Activated B cell treated with CpG ODN at 0.5 μM for 24 hours (primary cell): Measurements from ENCODE around the gene ROM1. TPM values are rescaled to one million over a fixed set of nuclear protein-coding genes. Genes with fewer than 3 reads are reported as not detected.

Experiments used
- ATAC-seq: fragments of 200-7000 bp; cut with Tn5 transposase; one replicate; pipeline ENCODE4 v1.10.0; 2021; ENCODE audit warnings: low read depth, mild to moderate bottlenecking, moderate library complexity
- CTCF ChIA-PET: fragments of 350-600 bp; sonication (Branson Sonifier 250); formaldehyde crosslinking; loops from one replicate; lab custom pipeline; 2021; ENCODE audit warnings: antibody characterized with exemption; lab: Charles Lee
- POLR2A ChIA-PET: fragments of 350-600 bp; sonication (Branson Sonifier 250); formaldehyde crosslinking; loops from one replicate; lab custom pipeline; 2021; ENCODE audit warnings: antibody characterized with exemption; lab: Charles Lee
- DNase-seq: peaks from one replicate; pipeline ENCODE4 v3.0.0; 2022
- H3K27ac Mint-ChIP-seq: one replicate; pipeline ENCODE4 v1.8.0; 2020; ENCODE audit warnings: mixed read lengths
- H3K27me3 Mint-ChIP-seq: one replicate; pipeline ENCODE4 v1.8.0; 2021; ENCODE audit warnings: mixed read lengths
- H3K36me3 Mint-ChIP-seq: one replicate; pipeline ENCODE4 v1.8.0; 2021; ENCODE audit warnings: low read depth, mixed read lengths
- H3K4me1 Mint-ChIP-seq: one replicate; pipeline ENCODE4 v1.8.0; 2021; ENCODE audit warnings: mixed read lengths
- H3K4me3 Mint-ChIP-seq: one replicate; pipeline ENCODE4 v1.8.0; 2020; ENCODE audit warnings: mild to moderate bottlenecking, mixed read lengths
- H3K9me3 Mint-ChIP-seq: one replicate; pipeline ENCODE4 v1.8.0; 2020; ENCODE audit warnings: mixed read lengths
- CTCF ChIP-seq: fragments of 200-600 bp; IDR thresholded peaks from one replicate; pipeline ENCODE4 v1.8.0; 2022; ENCODE audit warnings: antibody characterized with exemption, mild to moderate bottlenecking
- intact Hi-C: fragments of 100-400 bp; cut with micrococcal nuclease; formaldehyde crosslinking; loops from one replicate; pipeline ENCODE4 v1.15.1; 2024
- total RNA-seq: library from RNA; stranded (reverse); gene quantifications from 2 replicates; pipeline ENCODE4 v1.2.3, GENCODE V29; 2022

Gene ROM1
- total RNA-seq, 1 donor from 2014 or later, result 0.89 TPM

- no peak for DNase-seq
These were observed 24.0 kb upstream of the ROM1 start for GRCh38 chr11:62588966-62589637.

GRCh38 chr11:62591448-62592145, 21.5 kb upstream of the ROM1 start, which contains the start of gene TUT1:
TSS of gene TUT1 (minus strand) at chr11:62591523. CDS start at chr11:62591485, 38 bp downstream.
- peak; percentile 85 for ATAC-seq
- Mint-ChIP-seq H3K36me3 (peaks cover 65% of the 10 kb centered on the region), H3K4me3 (peak within 1 kb of the TSS; percentile 97), H3K27ac (peak within 1 kb of the TSS; percentile 98), H3K4me1 (peaks cover 52% of the 10 kb centered on the region), H3K9me3 (no peaks in the 10 kb centered on the region), H3K27me3 (no peaks in the 10 kb centered on the region)
- no peak for TF ChIP-seq CTCF
- POLR2A ChIA-PET, result interaction anchor here (0.5 to 4.5 kb wide), 67 partner anchors 11 to 1650 kb away, joined by 3 to 246 read pairs (median 8); partner anchors contain the start of genes AHNAK, B3GAT3, BSCL2 and C11orf98
- CTCF ChIA-PET, result interaction anchor here (0.6 to 3.7 kb wide), 30 partner anchors 10 to 289 kb away, joined by 3 to 23 read pairs (median 4); partner anchors contain the start of genes B3GAT3, C11orf98, CSKMT and EEF1G
- intact Hi-C loops, result loop anchor here (1.0 to 5.0 kb wide), 15 partner anchors 8 to 290 kb away; partner anchors contain the start of genes C11orf98, CSKMT, EML3 and GANAB
- DNase-seq, result peak; percentile 83

More at GRCh38 chr11:62588966-62589637, 24.0 kb upstream of the ROM1 start:
- intact Hi-C loops, result no loop called here
- H3K4me3 Mint-ChIP-seq, result no peak overlapping the region
- no peaks in the 10 kb centered on the region for H3K27me3 Mint-ChIP-seq
- H3K27ac Mint-ChIP-seq, result no peak overlapping the region
- TF ChIP-seq CTCF, result no peak
- no peaks in the 10 kb centered on the region for H3K9me3 Mint-ChIP-seq
- H3K36me3 Mint-ChIP-seq, result peaks cover 49% of the 10 kb centered on the region
- H3K4me1 Mint-ChIP-seq, result peaks cover 48% of the 10 kb centered on the region
- POLR2A ChIA-PET, result interaction anchor here (0.5 to 1.7 kb wide), 8 partner anchors 12 to 217 kb away, joined by 3 to 6 read pairs (median 4); partner anchors contain the start of genes C11orf98, CSKMT, INTS5 and MTA2
- CTCF ChIA-PET, result interaction anchor here (1.1 kb wide), 1 partner anchor 46 kb away, joined by 5 read pairs; no protein-coding TSS in a partner anchor
- no peak for ATAC-seq

DNA sequence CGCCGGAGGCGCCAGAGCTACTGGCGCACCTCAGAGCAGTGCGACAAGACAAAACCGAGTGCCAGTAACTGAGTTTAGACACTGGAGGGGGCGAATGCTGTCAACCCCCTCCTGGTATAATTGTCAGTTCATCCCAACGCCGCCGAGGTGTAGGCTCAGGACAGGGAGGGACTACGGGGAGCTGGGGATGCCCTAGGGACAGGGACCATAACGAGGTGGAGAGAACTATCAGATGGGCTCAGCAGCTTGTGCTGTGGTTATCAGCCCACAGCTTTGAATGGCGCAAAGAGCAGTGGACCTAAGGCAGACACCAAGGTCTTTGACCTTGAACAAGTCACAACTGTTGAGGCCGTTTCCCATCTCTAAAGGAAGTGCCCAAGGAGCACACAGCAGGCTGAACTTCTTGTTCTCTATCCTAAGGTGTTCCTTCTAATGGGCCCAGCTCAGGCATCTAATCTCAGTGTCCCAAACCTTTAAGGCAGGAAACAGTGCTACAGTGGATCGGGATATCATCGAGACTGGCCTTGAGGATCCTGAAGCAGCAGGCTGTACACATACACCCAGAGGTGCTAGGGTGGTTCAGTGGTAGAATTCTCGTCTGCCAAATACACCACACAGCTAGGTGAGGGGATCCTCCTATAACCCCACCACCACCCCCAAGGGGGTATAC, 20.8 kb upstream of the ROM1 start:
- Mint-ChIP-seq H3K27me3 (no peaks in the 10 kb centered on the region), H3K4me3 (peak overlapping the region; percentile 97), H3K4me1 (peaks cover 54% of the 10 kb centered on the region), H3K36me3 (peaks cover 72% of the 10 kb centered on the region), H3K9me3 (no peaks in the 10 kb centered on the region), H3K27ac (peak overlapping the region; percentile 98)
- POLR2A ChIA-PET, result interaction anchor here (0.5 to 4.5 kb wide), 59 partner anchors 10 to 1649 kb away, joined by 3 to 246 read pairs (median 9); partner anchors contain the start of genes AHNAK, B3GAT3, BSCL2 and C11orf98
- CTCF ChIA-PET, result interaction anchor here (0.6 to 3.7 kb wide), 29 partner anchors 8 to 289 kb away, joined by 3 to 23 read pairs (median 4); partner anchors contain the start of genes B3GAT3, C11orf98, CSKMT and EEF1G
- DNase-seq (no peak), ATAC-seq (no peak)
- intact Hi-C loops, result loop anchor here (5.0 kb wide), 1 partner anchor 270 kb away; no protein-coding TSS in a partner anchor
- no peak for TF ChIP-seq CTCF

GRCh38 chr11:62592989-62593421, 20.1 kb upstream of the ROM1 start:
- TF ChIP-seq CTCF, result no peak
- Mint-ChIP-seq H3K27me3 (no peaks in the 10 kb centered on the region), H3K4me1 (peaks cover 55% of the 10 kb centered on the region), H3K4me3 (no peak overlapping the region), H3K27ac (peak overlapping the region; percentile 98), H3K36me3 (peaks cover 74% of the 10 kb centered on the region), H3K9me3 (no peaks in the 10 kb centered on the region)
- ChIA-PET POLR2A (interaction anchor here (0.6 to 4.5 kb wide), 22 partner anchors 10 to 288 kb away, joined by 3 to 246 read pairs (median 42); partner anchors contain the start of genes AHNAK, B3GAT3, BSCL2 and C11orf98), CTCF (interaction anchor here (0.9 to 3.7 kb wide), 11 partner anchors 8 to 169 kb away, joined by 3 to 23 read pairs (median 12); partner anchors contain the start of genes B3GAT3, C11orf98, CSKMT and EML3)
- intact Hi-C loops, result loop anchor here (1.0 to 5.0 kb wide), 2 partner anchors 101 to 269 kb away; no protein-coding TSS in a partner anchor
- ATAC-seq (no peak), DNase-seq (no peak)
